ENCODE data around the gene VPS35. TPM values are rescaled to one million over a fixed set of nuclear protein-coding genes. Genes with fewer than 3 reads are reported as not detected.

The VPS35 gene
- total RNA-seq, 4 donors from 2014 or later: 37.2 to 77.0 (median 64.4) TPM

DNA sequence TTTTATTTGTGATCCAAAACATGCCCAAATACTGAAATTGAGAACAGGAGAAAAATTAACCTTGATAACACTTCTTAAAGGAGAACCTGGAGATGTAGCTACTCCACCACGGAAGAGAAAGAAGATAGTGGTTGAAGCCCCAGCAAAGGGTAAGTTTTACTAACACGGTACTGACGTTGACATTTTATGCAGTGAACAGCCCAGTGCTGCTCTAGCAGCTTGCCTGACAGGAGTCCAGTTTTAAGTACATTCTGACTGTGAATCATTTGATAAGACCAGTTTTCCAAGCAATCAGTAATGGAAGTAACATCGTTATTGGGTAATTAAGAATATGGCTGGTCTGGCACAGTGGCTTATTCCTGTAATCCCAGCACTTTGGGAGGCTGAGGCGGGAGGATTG, 7.0 kb upstream of the VPS35 start:
- TF ChIP-seq POLR2A (IDR thresholded peaks at IDR 0.05): no peak
- TF ChIP-seq, protein P1, sequence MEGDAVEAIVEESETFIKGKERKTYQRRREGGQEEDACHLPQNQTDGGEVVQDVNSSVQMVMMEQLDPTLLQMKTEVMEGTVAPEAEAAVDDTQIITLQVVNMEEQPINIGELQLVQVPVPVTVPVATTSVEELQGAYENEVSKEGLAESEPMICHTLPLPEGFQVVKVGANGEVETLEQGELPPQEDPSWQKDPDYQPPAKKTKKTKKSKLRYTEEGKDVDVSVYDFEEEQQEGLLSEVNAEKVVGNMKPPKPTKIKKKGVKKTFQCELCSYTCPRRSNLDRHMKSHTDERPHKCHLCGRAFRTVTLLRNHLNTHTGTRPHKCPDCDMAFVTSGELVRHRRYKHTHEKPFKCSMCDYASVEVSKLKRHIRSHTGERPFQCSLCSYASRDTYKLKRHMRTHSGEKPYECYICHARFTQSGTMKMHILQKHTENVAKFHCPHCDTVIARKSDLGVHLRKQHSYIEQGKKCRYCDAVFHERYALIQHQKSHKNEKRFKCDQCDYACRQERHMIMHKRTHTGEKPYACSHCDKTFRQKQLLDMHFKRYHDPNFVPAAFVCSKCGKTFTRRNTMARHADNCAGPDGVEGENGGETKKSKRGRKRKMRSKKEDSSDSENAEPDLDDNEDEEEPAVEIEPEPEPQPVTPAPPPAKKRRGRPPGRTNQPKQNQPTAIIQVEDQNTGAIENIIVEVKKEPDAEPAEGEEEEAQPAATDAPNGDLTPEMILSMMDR (IDR thresholded peaks at IDR 0.05): no peak
- no peak overlapping the region for H3K4me3 ChIP-seq (ENCODE audit: low read depth, poor library complexity, severe bottlenecking)
- intact Hi-C loops (cut with DNase I; ENCODE audit: low total_unique reads): no loop called here
- 92 to 93% methylated on average over 5 of the region's 5 CpGs for WGBS, 2 donors
- DNase-seq (ENCODE audit: low spot score in 2 of 2): no peak

DNA sequence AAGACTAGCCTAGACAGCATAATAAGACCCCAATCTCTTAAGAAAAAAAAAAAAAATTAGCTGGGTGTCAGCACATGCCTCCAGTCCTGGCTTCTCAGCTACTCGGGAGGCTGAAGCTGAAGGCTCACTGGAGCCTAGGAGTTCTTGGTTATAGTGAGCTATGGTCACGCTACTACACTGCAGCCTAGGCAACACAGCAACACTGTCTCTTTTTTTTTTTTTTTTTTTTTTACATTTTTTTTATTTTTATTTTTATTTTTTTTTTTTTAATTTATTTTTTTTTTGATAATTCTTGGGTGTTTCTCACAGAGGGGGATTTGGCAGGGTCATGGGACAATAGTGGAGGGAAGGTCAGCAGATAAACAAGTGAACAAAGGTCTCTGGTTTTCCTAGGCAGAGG, 4.6 kb upstream of the VPS35 start:
- H3K4me3 ChIP-seq (ENCODE audit: low read depth, poor library complexity, severe bottlenecking): no peak overlapping the region
- intact Hi-C loops (cut with DNase I; ENCODE audit: low total_unique reads): no loop called here
- 93 to 95% methylated on average over 2 of the region's 2 CpGs for WGBS, 2 donors
- no peak for DNase-seq (ENCODE audit: low spot score in 2 of 2)
- TF ChIP-seq POLR2A (IDR thresholded peaks at IDR 0.05): no peak
- TF ChIP-seq, protein P1 (IDR thresholded peaks at IDR 0.05): no peak

DNA sequence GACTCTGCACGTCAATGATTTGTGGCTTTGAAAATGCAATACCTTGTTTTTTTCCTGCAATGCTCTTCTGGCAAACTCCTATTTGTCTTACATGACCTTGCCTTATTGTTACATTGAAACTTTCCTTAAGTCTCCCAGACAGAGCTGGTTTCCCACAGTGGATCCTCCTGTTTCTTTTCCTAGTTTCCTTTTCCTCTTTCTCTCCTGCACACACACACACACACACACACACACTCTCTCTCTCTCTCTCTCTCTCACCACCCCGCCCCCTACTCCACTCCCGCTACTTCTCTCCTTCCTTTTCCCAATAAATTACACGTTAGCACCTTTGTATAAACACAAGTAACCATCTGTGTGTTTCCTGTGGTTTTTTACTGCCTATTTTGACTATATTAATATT, 2.7 kb upstream of the VPS35 start:
- TF ChIP-seq POLR2A (IDR thresholded peaks at IDR 0.05): no peak
- TF ChIP-seq, protein P1 (IDR thresholded peaks at IDR 0.05): no peak
- no peak for DNase-seq (ENCODE audit: low spot score in 2 of 2)
- WGBS, 2 donors: 66 to 71% methylated on average over 4 of the region's 4 CpGs
- intact Hi-C loops (cut with DNase I; ENCODE audit: low total_unique reads): no loop called here
- no peak overlapping the region for H3K4me3 ChIP-seq (ENCODE audit: low read depth, poor library complexity, severe bottlenecking)

DNA sequence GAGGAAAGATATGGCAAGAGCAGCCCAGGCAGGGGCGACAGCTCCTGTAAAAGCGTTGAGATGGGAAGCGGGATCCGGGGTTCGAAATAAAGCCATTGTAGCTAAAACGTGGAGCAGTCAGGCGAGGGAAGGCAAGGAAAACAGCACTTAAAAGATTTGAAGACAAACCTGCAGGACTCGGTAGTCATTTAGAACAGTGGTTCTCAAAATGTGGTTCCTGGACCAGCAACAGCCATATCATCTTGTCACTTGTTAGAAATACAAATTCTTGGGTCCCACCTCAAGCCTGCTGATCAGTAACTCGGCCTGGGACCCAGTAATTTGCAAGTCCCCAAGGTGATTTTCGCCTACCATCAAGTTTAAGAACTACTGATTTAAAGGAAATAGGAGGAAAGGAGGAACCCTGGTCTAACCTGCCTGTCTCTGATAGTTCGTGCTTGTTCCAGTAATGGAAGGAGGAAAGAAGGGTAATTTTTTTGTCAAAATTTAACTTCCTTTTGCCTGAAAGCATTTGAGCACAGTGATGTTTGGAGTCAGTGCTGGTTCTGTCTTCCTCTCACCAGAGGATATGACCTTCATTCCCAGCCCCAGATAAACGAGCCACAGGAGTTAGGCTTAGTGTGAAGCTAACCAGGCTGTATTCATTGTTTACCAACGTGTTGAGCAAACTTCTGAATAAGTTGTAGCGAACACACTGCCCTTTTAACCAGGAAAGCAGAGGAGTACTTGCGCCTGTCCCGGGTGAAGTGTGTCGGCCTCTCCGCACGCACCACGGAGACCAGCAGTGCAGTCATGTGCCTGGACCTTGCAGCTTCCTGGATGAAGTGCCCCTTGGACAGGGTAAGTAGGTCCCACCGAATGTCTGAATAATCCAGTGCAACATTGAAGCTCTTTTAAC, 1.6 kb upstream of the VPS35 start:
- H3K4me3 ChIP-seq (ENCODE audit: low read depth, poor library complexity, severe bottlenecking): peak overlapping the region; percentile 89
- WGBS, 2 donors: 15% methylated on average over 19 to 21 of the region's 21 CpGs
- TF ChIP-seq, protein P1 (IDR thresholded peaks at IDR 0.05): no peak
- TF ChIP-seq POLR2A (IDR thresholded peaks at IDR 0.05): no peak
- no peak for DNase-seq (ENCODE audit: low spot score in 2 of 2)
- intact Hi-C loops (cut with DNase I; ENCODE audit: low total_unique reads): no loop called here

DNA sequence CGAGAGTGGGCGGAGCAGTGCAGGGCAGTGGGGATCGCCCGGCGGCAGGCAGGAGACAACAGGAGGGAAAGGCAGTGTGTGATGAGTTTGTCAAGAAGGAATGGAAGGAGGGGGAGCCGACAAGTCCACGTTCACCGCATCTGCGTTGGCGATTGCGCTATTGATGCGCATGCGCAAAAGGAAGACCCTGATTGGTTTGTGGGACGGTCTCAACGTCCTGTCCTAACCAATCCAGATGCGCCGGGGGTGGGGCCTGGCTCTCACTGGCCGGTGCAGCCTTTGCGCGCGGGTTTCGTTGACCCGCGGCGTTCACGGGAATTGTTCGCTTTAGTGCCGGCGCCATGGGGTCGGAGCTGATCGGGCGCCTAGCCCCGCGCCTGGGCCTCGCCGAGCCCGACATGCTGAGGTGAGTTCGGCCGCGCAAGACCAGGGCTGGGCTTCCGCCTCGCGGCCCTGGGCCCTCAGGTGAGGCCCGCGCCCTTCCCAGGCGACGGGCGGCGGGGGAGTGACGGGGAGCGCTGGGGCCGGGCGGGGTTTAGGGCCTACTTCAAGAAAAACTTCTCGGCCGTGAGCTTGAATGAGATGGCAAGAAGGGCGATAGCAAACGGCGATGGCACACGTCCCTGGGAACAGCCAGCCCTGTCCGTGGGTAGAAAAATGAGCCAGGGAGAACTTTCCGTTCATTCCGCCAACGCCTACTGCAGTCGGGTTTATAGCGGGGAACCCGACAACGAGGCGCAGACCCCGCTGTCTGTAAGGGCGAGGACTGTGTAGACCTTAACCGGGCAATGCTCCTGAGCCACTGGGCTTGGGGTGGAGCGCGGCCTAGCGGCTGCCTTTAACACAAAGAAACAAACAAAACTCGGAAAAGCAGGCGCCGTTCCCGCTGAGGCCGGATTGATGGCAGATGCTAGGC, 645 bp upstream of the VPS35 start, which contains the start of gene ORC6:
TSS of gene ORC6 (plus strand) at position 295 of the 916 bp plus-strand sequence. CDS start at position 342, 47 bp downstream.
- intact Hi-C loops (cut with DNase I; ENCODE audit: low total_unique reads): no loop called here
- TF ChIP-seq POLR2A (IDR thresholded peaks at IDR 0.05): no peak
- TF ChIP-seq, protein P1 (IDR thresholded peaks at IDR 0.05): no peak
- peak within 1 kb of the TSS; percentile 89 for H3K4me3 ChIP-seq (ENCODE audit: low read depth, poor library complexity, severe bottlenecking)
- peak; percentile 98 to 100 for DNase-seq (ENCODE audit: low spot score in 2 of 2)
- WGBS, 2 donors: 0 to 1% methylated on average over 65 to 76 of the region's 79 CpGs
